HG03103 (cell line): Measurements from ENCODE around the gene YIPF1.

Source experiments
- ATAC-seq: cut with Tn5 transposase; IDR thresholded peaks from one replicate; pipeline ENCODE4 v1.9.1; 2021; ENCODE audit warnings: low read depth; ENCODE audit not compliant: unreplicated experiment

YIPF1 gene

DNA sequence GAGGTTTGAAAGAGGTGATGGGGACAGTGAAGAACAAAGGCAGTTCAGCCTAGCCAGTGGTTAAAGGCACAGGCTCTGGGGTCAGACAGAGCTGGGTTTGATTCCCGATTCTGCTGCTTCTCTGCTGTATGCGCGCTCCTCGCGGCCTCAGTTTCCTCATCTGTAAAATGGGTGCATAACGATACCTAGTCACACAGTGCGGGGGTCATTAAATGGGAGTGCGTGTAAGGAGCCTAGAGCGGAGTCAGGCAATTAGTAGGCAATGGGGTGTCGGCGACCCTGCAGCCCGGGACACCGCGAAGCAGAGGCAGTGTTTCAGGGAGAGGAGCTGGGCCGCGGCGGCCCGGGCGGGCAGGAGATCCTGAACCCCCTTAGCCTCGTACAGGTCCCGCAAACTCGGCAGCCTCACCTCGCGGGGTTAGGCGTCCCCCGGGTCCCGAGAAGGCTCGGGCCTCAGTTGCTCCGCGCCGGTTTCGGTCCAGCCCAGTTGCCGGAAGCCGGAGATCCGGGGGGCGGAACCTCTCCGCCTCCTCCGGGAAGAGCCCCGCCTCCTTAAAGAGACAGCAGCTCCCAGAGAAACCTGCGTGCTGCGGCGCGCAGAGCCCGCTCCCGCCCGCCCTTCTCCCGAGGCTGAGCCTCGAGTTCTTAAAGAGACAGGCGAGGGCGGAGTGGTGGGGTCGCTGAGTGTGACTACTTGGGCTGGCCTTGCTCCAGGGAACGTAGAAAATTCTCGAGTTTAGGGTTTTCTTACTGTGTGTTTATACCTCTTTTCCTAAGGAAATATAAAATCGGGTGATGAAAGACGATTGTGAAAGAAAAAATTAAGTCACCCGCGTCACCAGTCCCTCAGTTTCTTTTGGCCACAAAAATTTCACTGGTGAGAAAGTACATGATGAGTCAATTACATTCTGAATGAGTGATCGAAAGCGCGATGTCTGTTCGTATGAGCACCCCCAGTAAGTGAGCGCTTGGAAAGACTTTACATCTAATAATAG lies at the start of gene YIPF1:
TSS of gene YIPF1 (minus strand) at position 494 of the 995 bp plus-strand sequence. CDS start 860 bp downstream, outside the sequence.
- peak; percentile 94 for ATAC-seq

DNA sequence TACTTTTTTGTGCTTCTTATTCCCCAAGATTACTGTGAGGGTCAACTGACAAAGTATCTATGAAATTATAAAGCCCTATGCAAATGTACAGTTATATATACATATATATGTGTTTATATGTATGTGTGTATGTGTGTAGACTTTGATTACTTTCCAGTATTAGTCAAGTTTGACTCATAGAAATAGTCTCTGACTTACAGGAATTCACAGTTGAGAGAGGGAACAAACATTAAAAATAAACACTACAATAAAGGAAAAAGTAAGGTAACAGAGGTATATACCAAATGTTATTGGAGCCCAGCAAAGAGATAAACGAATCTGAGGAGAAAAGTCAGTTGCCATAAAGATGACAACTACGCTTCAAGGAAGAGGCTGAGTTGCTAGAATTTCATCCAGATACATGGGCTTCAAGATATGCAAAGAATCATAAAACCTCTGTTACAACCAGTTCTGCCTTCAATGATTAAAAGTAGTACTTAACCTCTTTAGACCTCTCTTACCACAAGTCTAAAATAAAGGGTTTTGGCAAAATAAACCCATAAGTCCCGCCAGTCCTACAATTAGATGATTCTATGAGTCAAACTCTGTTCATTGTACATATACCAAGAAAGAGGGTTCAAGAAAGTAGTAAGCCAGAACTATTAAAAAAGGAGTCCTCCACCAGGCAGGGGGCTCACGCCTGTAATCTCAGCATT lies 48.7 kb upstream of the YIPF1 start:
- ATAC-seq: no peak

DNA sequence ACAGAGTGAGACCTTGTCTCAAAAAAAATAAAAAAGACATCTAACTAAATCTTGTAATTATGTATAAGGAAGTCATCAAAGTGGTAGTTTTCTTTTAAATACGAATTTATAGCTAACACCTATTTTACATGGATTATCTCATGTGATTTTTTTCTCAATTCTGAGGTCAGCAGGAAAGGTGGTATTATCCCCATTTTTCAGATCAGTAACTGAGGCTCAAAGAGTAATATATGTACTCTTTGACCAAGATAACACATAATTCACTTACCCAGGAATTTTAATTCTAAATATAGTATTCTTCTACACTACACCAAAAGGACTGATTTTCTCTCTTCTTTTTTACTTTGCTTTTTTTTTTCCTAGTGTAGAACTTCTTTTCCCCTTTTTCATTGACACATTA lies 46.8 kb upstream of the YIPF1 start:
- no peak for ATAC-seq

DNA sequence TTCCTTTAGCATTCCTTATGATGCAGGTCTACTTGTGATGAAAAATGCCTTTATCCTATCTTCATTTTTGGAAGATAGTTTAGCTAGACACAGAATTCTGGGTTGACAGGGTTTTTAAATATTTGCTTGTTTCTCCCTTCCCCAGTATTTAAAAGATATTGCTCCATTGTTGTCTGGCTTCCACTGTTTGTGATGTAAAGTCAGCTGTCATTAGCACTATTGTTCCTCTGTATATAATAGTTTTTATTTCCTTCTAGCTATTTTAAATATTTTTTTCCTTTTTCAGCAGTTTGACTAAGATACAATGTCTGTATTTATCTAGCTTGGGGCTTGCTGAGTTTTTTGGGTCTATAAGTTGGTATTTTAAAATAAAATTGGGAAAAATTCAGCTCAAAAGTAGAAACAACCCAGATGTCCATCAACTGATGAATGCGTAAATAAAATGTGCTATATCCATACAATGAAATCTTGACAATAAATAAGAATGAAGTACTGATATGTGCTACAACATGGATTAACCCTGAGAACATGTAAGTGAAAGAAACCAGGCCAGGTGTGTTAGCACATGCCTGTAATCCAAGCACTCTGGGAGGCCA lies 44.7 kb upstream of the YIPF1 start:
- ATAC-seq: no peak

DNA sequence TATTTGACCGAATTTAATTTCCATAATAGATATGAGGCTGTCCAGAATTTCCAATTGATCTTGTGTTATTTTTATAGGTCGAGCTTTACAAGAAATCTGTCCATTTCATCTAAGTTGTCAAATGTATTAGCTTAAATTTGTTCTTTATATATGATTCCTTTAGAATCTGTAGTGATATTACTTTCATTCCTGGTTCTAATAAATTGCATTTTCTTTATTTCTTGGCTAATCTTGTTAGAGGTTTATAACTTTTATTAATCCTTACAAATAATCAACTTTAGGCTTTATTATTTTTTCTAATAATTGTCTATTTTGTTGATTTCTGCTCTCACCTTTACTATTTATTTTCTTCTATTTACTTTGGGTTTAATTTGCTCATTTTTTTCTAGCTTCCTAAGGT lies 41.9 kb upstream of the YIPF1 start:
- ATAC-seq: no peak

DNA sequence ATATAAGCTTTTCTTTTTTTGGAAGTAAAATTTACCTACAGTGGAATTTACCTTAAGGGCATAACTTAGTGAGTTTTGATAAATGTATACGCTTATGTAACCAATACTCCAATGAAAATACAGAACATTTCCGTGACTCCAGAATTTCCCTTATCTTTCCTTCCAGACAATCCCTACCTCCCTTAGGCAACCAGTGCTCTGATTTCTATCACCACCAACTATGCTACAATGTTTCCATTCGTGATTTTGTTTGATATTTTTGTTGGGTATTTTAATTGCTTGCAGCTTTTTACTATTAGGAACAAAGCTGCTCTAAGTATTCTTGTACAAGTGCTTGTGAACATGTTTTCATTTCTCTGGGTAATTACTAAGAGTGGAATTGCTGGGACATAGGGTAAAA lies 41.3 kb upstream of the YIPF1 start:
- no peak for ATAC-seq

DNA sequence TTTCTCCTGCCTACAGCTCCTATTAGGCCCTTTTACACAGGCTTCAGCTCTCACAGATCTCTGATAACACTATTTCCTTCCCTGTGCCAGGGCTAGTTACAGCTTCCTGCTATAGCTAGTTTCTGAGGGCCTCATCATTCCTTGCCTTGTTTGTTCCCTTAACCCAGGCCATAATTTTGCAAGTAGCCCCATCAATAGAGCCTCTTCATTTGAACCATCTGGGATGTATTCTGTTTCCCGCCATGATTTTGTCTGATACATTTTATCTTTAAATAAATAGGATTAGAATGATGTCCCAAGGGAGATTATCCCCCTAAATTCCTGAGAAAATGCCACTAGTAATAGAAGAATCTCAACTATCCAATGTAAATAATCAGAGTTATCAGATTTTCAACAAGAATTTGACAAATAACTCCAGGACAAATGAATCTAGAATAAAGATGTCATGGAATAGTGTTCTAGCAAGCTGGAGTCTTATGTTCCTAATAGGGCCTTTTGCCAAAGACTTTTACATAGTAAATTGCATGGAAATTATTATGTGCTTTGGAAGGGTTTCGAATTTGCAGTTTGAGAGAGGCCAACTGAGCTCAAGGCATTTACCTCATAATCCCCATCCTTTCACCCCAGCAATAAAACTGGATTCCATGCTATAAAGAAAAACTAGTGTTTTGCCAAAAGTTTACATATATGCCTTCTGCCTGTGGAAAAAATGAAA lies 39.8 kb upstream of the YIPF1 start:
- ATAC-seq: no peak

DNA sequence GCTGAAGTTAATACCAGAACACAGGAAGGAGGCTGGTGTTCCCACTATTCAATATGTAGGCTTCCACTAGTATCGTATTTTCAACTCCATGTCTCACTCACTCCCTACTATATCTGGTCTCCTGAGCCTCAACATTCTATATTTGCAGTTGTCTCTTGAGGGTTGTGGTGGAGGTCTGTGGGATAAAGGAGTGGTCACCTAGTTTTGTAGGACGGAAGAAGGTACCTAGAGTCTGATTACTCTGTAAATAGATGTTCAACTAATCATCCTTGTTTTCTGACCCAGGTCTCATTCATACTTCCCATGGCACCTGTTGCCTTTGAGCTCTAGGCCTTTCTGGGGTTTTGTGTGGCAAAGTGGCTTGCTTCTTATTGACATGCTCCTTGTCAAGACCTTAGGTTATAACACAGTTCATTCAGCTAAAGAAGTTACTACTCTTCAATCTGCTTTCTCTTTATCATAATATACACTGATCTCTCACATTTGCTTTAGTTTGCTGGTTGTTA lies 37.8 kb upstream of the YIPF1 start:
- no peak for ATAC-seq

DNA sequence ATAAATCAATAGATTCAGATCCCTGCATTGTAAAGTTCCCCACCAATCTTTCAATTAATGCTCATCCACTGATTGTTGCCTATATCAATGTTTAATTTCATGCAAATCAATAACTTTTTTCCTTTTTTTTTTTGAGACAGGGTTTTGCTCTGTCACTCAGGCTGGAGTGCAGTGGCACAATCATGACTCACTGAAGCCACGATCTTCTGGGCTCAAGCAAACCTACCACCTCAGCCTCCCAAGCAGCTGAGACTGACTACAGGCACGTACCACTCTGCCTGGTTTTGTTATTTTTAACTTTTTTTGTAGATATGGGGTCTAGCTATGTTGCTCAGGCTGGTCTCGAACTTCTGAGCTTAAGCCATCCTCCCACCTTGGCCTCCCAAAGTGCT lies 30.1 kb upstream of the YIPF1 start:
- no peak for ATAC-seq

DNA sequence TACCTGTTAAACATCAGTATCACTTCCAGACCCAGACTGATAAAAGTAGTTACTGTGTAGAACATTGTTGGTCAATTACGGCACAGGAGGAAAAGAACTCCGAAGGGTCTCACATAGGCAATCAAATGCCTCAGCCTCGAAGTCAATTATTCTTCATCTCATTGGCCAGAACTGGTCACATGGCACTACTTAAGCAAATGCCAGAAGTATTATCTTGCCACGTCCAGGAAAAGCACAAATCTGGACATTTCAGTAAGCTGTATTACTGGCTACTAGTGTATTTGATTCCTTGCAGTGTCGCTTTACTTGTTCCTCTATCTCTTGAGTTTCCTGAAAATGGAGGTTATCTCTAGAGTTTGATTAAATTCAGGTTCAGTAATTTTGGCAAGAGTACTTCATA lies 28.7 kb upstream of the YIPF1 start:
- ATAC-seq: no peak

DNA sequence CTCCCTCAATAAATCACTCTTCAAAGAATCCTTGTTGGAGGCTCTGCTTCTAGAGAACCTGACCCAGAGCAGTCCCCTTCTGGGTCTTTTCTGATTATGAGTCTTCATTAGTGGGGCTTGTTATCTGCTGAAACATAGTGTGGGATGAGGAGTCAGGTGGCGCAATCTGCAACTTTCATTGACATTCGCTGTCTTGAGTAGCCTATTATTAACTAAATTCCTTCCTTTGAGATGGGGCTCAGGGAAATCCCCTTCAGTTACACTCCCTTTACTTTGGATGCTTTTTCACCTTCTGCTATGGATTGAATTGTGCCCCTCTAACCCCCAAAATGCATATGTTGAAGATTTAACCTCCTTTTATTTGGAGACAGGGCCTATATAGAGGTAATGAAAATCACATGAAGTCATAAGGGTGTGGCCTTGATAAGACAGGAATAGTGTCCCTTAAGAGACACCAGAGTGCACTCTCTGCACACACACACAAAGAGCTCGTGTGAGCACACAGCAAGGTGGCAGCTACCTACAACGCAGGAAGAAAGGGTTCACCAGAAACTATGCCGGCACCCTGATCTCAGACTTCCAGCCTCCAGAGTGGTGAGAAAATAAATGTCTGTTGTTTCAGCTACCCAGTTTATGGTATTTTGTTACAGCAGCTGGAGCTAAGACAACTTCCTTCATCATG lies 23.9 kb upstream of the YIPF1 start:
- ATAC-seq: no peak

DNA sequence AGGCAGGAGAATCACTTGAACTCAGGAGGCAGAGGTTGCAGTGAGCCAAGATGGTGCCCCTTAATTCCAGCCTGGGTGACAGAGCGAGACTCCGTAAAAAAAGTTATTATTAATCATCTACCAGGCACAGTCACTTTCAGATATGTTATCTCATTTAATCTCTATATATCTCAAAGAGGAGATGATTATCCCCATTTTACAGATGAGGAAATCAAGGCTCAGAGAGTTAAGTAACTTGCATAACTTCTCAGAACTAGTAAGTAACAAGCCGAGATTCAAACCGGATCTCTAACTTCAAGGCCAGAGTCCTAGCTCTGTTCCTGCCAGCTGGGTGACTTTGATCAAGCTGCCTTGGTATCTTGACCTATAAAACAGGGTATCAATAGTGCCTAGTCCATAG lies 21.8 kb upstream of the YIPF1 start:
- no peak for ATAC-seq

DNA sequence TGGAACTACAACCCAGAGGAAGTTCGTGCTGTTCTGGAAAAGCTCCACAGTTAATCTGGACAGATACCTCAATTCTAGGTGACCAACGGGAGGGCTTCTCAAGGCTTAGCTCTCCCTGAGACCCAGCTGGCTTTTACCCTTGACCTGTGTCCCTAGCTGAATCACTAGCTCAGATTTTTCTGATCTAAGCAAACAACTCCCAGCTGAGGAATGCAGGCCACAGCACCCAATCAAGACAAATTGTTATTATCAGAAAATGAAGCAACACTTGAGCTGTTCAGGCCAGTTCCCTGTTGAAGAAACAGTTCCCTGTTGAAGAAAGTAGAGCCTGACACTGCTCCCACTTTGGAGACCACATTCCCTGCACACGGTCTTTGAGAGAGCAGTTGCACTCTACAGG lies 20.3 kb upstream of the YIPF1 start:
- no peak for ATAC-seq

DNA sequence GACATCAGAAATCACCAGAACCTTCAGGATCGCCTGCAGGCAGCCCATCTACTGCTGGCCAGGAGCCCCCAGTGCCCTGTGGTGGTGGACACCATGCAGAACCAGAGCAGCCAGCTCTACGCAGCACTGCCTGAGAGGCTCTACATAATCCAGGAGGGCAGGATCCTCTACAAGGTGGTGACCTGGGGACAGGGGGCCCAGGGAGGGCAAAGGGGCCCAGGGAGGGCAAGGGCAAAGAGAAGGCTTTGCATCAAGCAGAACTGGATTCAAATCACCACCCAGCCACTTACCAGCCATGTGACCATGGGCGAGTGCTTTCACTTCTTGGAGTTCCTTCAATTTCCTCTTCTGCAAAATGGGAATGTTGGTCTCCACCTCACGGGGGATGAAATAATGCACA lies 16.5 kb upstream of the YIPF1 start:
- ATAC-seq: no peak

DNA sequence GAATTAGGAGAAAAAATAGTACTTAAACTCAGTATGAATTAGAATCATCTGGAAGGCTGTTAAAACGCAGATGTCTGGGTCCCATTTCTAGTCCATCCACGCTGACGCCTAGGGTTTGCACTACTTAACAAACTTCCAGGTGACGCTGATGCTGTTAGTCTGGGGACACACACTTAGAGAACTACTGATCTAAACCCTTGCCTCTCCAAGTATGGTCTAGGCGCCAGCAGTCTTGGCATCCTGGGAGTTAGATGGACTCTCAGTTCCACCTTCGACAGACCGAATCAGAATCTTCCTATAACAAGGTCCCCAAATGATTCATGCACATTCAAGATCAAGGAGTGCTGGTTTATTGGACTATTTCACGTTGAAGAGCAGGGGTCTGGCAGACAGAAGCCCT lies 15.9 kb upstream of the YIPF1 start:
- no peak for ATAC-seq

DNA sequence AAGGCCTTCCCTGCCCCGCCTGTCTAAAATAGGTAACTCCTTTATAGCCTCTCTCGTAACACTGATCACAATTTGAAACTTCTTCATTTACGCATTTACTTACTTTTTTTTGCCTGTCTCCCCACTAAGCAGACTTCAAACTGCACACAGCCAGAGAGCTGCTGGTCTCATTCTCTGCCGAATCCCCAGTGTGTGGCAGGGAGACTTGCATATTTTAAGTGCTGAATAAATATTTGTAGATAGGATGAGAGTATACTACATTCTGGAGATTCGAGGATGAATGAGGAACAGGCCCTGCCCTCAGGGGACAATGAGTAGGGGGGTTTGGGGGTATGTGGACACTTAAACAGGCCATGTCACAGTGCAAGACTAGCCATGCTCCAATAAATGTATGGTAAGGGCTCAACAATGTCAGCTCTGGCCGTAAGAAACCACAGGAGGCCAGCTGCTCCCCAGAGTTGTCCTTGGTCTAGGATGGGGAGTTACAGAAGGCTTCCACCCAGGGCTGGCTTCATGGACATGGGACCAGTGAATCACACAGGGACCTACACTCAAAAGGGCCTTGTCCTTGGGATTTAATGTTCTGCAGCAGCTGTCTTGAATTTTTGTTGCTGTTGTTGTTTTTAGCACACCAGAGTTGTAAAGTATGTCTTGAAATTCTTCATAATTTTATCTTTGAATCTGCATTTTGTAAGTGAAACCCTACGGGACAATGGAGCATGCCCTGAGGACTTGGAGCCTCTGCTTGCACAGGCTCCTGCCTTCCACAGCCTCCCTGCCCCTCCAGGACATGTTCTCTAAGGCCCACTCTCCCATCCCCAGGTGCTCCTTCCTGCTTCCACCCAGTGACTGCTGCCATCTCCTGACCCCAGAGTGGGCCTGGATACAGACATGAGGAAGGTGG lies 12.9 kb upstream of the YIPF1 start:
- ATAC-seq: no peak

DNA sequence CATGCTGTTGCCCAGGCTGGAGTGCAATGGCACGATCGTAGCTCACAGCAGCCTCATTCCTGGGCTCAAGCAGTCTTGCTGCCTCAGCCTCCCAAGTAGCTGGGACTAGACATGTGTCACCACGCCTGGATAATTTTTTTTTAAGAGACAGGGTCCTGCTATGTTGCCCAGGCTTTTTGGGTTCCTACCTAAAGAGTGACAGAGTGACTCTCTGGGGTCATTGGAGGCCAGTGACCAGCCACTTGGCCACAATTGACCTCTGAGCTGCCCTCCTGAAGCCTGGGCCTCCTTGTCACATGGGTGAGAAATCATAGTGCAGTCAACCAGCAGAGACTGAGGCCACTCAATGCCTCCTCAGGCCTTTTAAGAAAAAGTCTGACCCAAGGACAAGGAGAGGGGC lies 10.1 kb upstream of the YIPF1 start:
- no peak for ATAC-seq

DNA sequence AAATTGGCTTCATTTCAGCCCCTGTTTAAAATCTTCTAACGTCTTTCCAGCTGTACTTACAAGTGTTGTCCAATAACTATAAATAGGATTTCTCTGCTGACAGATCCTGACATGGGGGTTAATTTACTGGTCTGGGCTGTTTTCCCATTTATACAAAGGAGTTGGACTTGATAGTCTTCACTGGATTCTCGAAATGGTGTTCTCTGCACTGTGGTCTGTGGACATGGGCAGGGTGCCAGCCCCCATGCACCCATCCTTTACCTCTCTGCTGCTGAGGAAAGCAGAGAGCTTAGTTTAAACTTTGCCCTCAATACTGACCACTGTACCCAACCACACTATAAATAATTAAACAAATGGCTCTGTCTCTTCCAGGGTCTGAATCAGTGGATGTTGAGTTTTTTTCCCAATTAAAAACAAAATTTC lies 9.6 kb upstream of the YIPF1 start:
- ATAC-seq: no peak

DNA sequence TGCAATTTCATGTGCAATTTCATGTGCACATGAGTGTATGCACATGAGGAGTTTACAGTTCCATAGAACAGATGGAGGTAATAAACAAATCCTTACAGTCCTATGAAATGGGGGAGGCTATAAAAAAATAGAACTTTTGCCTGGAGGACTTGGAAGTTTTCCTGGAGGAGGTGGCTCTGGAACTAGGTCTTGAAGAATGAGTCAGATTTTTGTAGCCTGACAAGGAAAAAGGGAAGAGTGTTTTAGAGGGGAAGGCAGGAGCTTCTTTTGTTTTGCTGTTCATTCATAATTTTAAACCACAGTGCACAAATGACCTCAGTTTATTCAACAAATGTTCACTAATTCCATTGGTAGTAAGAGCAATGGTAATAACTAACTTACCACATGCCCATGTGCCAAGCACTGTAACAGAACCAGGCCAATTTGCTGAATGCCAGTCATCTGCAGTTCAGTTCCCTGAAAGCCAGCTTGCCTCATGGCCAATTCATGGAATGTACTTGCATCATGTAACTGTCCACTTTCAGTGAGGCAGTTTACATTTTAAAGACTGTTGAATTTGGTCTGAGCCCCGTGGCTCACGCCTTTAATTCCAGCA lies 7.1 kb upstream of the YIPF1 start:
- ATAC-seq: no peak
